Activated CD8-positive, alpha-beta T cell treated with anti-CD3 and anti-CD28 coated beads for 36 hours (primary cell): ENCODE measurements around the gene MACROD1. TPM values are rescaled to one million over a fixed set of nuclear protein-coding genes. Genes with fewer than 3 reads are reported as not detected.

Source experiments
- ATAC-seq: fragments of 200-7000 bp; cut with Tn5 transposase; one replicate; pipeline ENCODE4 v1.10.0; 2021; ENCODE audit warnings: mild to moderate bottlenecking, moderate library complexity
- CTCF ChIA-PET: fragments of 350-600 bp; sonication (Branson Sonifier 250); formaldehyde crosslinking; loops from one replicate; lab custom pipeline; 2021; ENCODE audit warnings: antibody characterized with exemption; lab: Charles Lee
- POLR2A ChIA-PET: fragments of 350-600 bp; sonication (Branson Sonifier 250); formaldehyde crosslinking; loops from one replicate; lab custom pipeline; 2021; ENCODE audit warnings: antibody characterized with exemption; lab: Charles Lee
- DNase-seq: peaks from one replicate; pipeline ENCODE4 v3.0.0-alpha.2; 2020
- H3K27ac Mint-ChIP-seq: one replicate; pipeline ENCODE4 v1.8.0; 2021; ENCODE audit warnings: mild to moderate bottlenecking, mixed read lengths
- H3K27me3 Mint-ChIP-seq: one replicate; pipeline ENCODE4 v1.8.0; 2021; ENCODE audit warnings: mixed read lengths
- H3K36me3 Mint-ChIP-seq: one replicate; pipeline ENCODE4 v1.8.0; 2021; ENCODE audit warnings: low read depth, mixed read lengths
- H3K4me1 Mint-ChIP-seq: one replicate; pipeline ENCODE4 v1.8.0; 2021; ENCODE audit warnings: low read depth, mixed read lengths
- H3K4me3 Mint-ChIP-seq: one replicate; pipeline ENCODE4 v1.8.0; 2021; ENCODE audit warnings: mild to moderate bottlenecking, moderate library complexity, mixed read lengths
- H3K9me3 Mint-ChIP-seq: one replicate; pipeline ENCODE4 v1.8.0; 2021; ENCODE audit warnings: mixed read lengths
- CTCF ChIP-seq: fragments of 200-600 bp; IDR thresholded peaks from one replicate; pipeline ENCODE4 v1.8.0; 2022; ENCODE audit warnings: antibody characterized with exemption, mild to moderate bottlenecking
- intact Hi-C: fragments of 100-400 bp; cut with micrococcal nuclease; formaldehyde crosslinking; loops from one replicate; pipeline ENCODE4 v1.10.0; 2022
- total RNA-seq, 2 experiments: library from RNA; stranded (reverse); gene quantifications; one replicate each; pipeline ENCODE4 v1.2.3, GENCODE V29; 2021

The MACROD1 gene
- total RNA-seq, 2 experiments from 2014 or later = 38.7 to 38.8 TPM

- Mint-ChIP-seq H3K4me1 (peaks cover 7% of the 10 kb centered on the region), H3K27ac (no peak overlapping the region), H3K36me3 (no peaks in the 10 kb centered on the region), H3K9me3 (peaks cover 10% of the 10 kb centered on the region), H3K4me3 (no peak overlapping the region), H3K27me3 (peaks cover 29% of the 10 kb centered on the region)
- DNase-seq = no peak
- intact Hi-C loops = no loop called here
- no peak for ATAC-seq
- ChIA-PET POLR2A (no interaction called here), CTCF (interaction anchor here (1.3 to 1.9 kb wide), 2 partner anchors 16 to 141 kb away, joined by 3 to 6 read pairs; no protein-coding TSS in a partner anchor)
- TF ChIP-seq CTCF = no peak
Observed at GRCh38 chr11:64006398-64006797, 159.5 kb downstream of the MACROD1 start.

GRCh38 chr11:64005691-64006090, 160.2 kb downstream of the MACROD1 start:
- no peak for TF ChIP-seq CTCF
- Mint-ChIP-seq H3K27me3 (peaks cover 31% of the 10 kb centered on the region), H3K4me3 (no peak overlapping the region), H3K27ac (no peak overlapping the region), H3K9me3 (peaks cover 7% of the 10 kb centered on the region), H3K4me1 (peaks cover 7% of the 10 kb centered on the region), H3K36me3 (no peaks in the 10 kb centered on the region)
- DNase-seq = no peak
- ChIA-PET POLR2A (interaction anchor here (0.5 kb wide), 1 partner anchor 12 kb away, joined by 3 read pairs; no protein-coding TSS in a partner anchor), CTCF (interaction anchor here (1.3 to 1.9 kb wide), 4 partner anchors 15 to 147 kb away, joined by 3 to 6 read pairs (median 5); no protein-coding TSS in a partner anchor)
- intact Hi-C loops = no loop called here
- ATAC-seq = no peak

- ATAC-seq (no peak), DNase-seq (no peak)
- no peak overlapping the region for H3K27ac Mint-ChIP-seq
- POLR2A ChIA-PET = no interaction called here
- intact Hi-C loops = loop anchor here (5.0 kb wide), 1 partner anchor 143 kb away; no protein-coding TSS in a partner anchor
- H3K27me3 Mint-ChIP-seq = peaks cover 30% of the 10 kb centered on the region
- no peak for TF ChIP-seq CTCF
- CTCF ChIA-PET = interaction anchor here (1.5 to 1.6 kb wide), 2 partner anchors 144 to 149 kb away, joined by 4 to 6 read pairs; no protein-coding TSS in a partner anchor
- no peaks in the 10 kb centered on the region for H3K36me3 Mint-ChIP-seq
- H3K9me3 Mint-ChIP-seq = no peaks in the 10 kb centered on the region
- no peak overlapping the region for H3K4me3 Mint-ChIP-seq
- H3K4me1 Mint-ChIP-seq = peaks cover 10% of the 10 kb centered on the region
Observed at GRCh38 chr11:64004590-64004984, 161.3 kb downstream of the MACROD1 start.

GRCh38 chr11:64003807-64004589, 161.9 kb downstream of the MACROD1 start:
- H3K27ac Mint-ChIP-seq = no peak overlapping the region
- H3K4me3 Mint-ChIP-seq = no peak overlapping the region
- no peaks in the 10 kb centered on the region for H3K36me3 Mint-ChIP-seq
- H3K4me1 Mint-ChIP-seq = peaks cover 10% of the 10 kb centered on the region
- ChIA-PET CTCF (interaction anchor here (1.5 to 6.5 kb wide), 3 partner anchors 145 to 149 kb away, joined by 4 to 151 read pairs (median 6); no protein-coding TSS in a partner anchor), POLR2A (interaction anchor here (1.6 kb wide), 1 partner anchor 36 kb away, joined by 3 read pairs; no protein-coding TSS in a partner anchor)
- no peak for TF ChIP-seq CTCF
- intact Hi-C loops = loop anchor here (5.0 kb wide), 1 partner anchor 143 kb away; no protein-coding TSS in a partner anchor
- ATAC-seq (no peak), DNase-seq (no peak)
- H3K9me3 Mint-ChIP-seq = no peaks in the 10 kb centered on the region
- peaks cover 29% of the 10 kb centered on the region for H3K27me3 Mint-ChIP-seq
